IMR-90 (cell line): ENCODE data around the gene TGFBRAP1. TPM values are rescaled to one million over a fixed set of nuclear protein-coding genes. Genes with fewer than 3 reads are reported as not detected.
A peak's percentile ranks its signal among the peaks of the same experiment; 100 is the strongest.

Experiments used
- ATAC-seq: fragments of 200-7000 bp; cut with Tn5 transposase; 2 replicates; pipeline ENCODE4 v1.9.1; 2020; ENCODE audit warnings: low read depth, mild to moderate bottlenecking, moderate library complexity
- BruUV-seq: library from RNA; stranded (reverse); fragments of 400-500 nt; replicated peaks from 2 replicates; lab custom pipeline; 2021; lab: Mats Ljungman, UMichigan
- CTCF ChIA-PET: fragments of 300-600 bp; formaldehyde crosslinking; extraction: SDS; loops from one replicate; lab custom pipeline; 2021; ENCODE audit warnings: antibody characterized with exemption; lab: Yijun Ruan, JAX
- POLR2A ChIA-PET: fragments of 300-600 bp; sonication (Branson Sonifier 250); formaldehyde crosslinking; loops from one replicate; lab custom pipeline; 2022; ENCODE audit warnings: antibody characterized with exemption; ENCODE audit not compliant: unreplicated experiment; lab: Charles Lee
- DNase-seq: peaks from one replicate; pipeline ENCODE4 v3.0.0; 2013
- H2AFZ ChIP-seq: replicated peaks from 2 replicates; pipeline ENCODE3; 2013; ENCODE audit warnings: low read length, mild to moderate bottlenecking; ENCODE audit not compliant: poor library complexity
- H2AK5ac ChIP-seq: 2 replicates; pipeline ENCODE4 v1.6.1; 2013; ENCODE audit warnings: low read depth, low read length, inconsistent platforms
- H2AK9ac ChIP-seq: replicated peaks from 2 replicates; pipeline ENCODE3; 2013; ENCODE audit warnings: mild to moderate bottlenecking, low read depth, low read length, moderate library complexity; ENCODE audit not compliant: poor library complexity
- H2BK120ac ChIP-seq: 2 replicates; pipeline ENCODE4 v1.6.1; 2013; ENCODE audit warnings: low read depth, low read length, inconsistent platforms
- H2BK15ac ChIP-seq: 3 replicates; pipeline ENCODE4 v1.6.1; 2013; ENCODE audit warnings: low read depth, low read length, inconsistent platforms
- H2BK20ac ChIP-seq: 2 replicates; pipeline ENCODE4 v1.6.1; 2013; ENCODE audit warnings: low read depth, mild to moderate bottlenecking, inconsistent platforms, low read length, moderate library complexity
- H2BK5ac ChIP-seq: 2 replicates; pipeline ENCODE4 v1.6.1; 2013; ENCODE audit warnings: mild to moderate bottlenecking, low read depth, low read length, inconsistent platforms; ENCODE audit not compliant: poor library complexity, severe bottlenecking
- H3K14ac ChIP-seq: replicated peaks from 2 replicates; pipeline ENCODE4 v1.6.1; 2013; ENCODE audit warnings: low read depth, low read length, inconsistent platforms
- H3K18ac ChIP-seq: 2 replicates; pipeline ENCODE4 v1.6.1; 2013; ENCODE audit warnings: low read depth, low read length, control low read depth
- H3K23ac ChIP-seq: 2 replicates; pipeline ENCODE4 v1.6.1; 2013; ENCODE audit warnings: low read depth, low read length, inconsistent platforms
- H3K27ac ChIP-seq: 2 replicates; pipeline ENCODE4 v1.5.1; 2013; ENCODE audit warnings: mild to moderate bottlenecking, control low read depth, low read length; ENCODE audit not compliant: insufficient read depth
- H3K27me3 ChIP-seq: 2 replicates; pipeline ENCODE4 v1.6.1; 2013; ENCODE audit warnings: low read length; ENCODE audit not compliant: control insufficient read depth, insufficient read depth
- H3K36me3 ChIP-seq: 2 replicates; pipeline ENCODE4 v1.6.1; 2013; ENCODE audit warnings: low read length, mixed read lengths; ENCODE audit not compliant: control insufficient read depth, insufficient read depth
- H3K4ac ChIP-seq: 2 replicates; pipeline ENCODE4 v1.6.1; 2013; ENCODE audit warnings: low read depth, low read length, inconsistent platforms
- H3K4me1 ChIP-seq: 2 replicates; pipeline ENCODE4 v1.6.1; 2013; ENCODE audit warnings: low read length, mixed read lengths; ENCODE audit not compliant: control insufficient read depth, insufficient read depth
- H3K4me2 ChIP-seq: 2 replicates; pipeline ENCODE4 v1.6.1; 2013; ENCODE audit warnings: low read depth, mild to moderate bottlenecking, control low read depth, low read length, moderate library complexity
- H3K4me3 ChIP-seq: 2 replicates; pipeline ENCODE4 v1.5.1; 2013; ENCODE audit warnings: low read depth, mild to moderate bottlenecking, control low read depth, low read length, moderate library complexity; ENCODE audit not compliant: insufficient read depth
- H3K56ac ChIP-seq: 2 replicates; pipeline ENCODE4 v1.6.1; 2013; ENCODE audit warnings: low read length, inconsistent platforms; ENCODE audit not compliant: insufficient read depth; ENCODE audit errors: extremely low read depth
- H3K79me1 ChIP-seq, 2 experiments: 2 replicates each; pipeline ENCODE4 v1.6.1; 2013; ENCODE audit warnings: low read length in 2 of 2, inconsistent platforms in 1 of 2, low read depth in 1 of 2
- H3K9ac ChIP-seq: 2 replicates; pipeline ENCODE4 v1.6.1; 2013; ENCODE audit warnings: low read depth, low read length, control low read depth
- H3K9me1 ChIP-seq: 2 replicates; pipeline ENCODE4 v1.6.1; 2013; ENCODE audit warnings: low read length, inconsistent platforms; ENCODE audit not compliant: insufficient read depth
- H3K9me3 ChIP-seq: 2 replicates; pipeline ENCODE4 v1.6.1; 2013; ENCODE audit warnings: low read length; ENCODE audit not compliant: control insufficient read depth, insufficient read depth
- H4K20me1 ChIP-seq: 2 replicates; pipeline ENCODE4 v1.6.1; 2013; ENCODE audit warnings: low read length, inconsistent platforms; ENCODE audit not compliant: insufficient read depth
- H4K5ac ChIP-seq: 2 replicates; pipeline ENCODE4 v1.6.1; 2013; ENCODE audit warnings: mild to moderate bottlenecking, low read depth, low read length, control low read depth
- H4K8ac ChIP-seq, 2 experiments: 2 replicates each; pipeline ENCODE4 v1.6.1; 2013; ENCODE audit warnings: low read depth in 2 of 2, low read length in 2 of 2, control low read depth in 1 of 2, inconsistent platforms in 1 of 2
- H4K91ac ChIP-seq: 2 replicates; pipeline ENCODE4 v1.6.1; 2013; ENCODE audit warnings: low read depth, low read length, inconsistent platforms; ENCODE audit not compliant: insufficient read depth
- CHD1 ChIP-seq: IDR thresholded peaks from 2 replicates; pipeline ENCODE4 v1.6.1; 2012; ENCODE audit warnings: low read depth, low read length, improper control_type of control experiment
- RAD21 ChIP-seq: IDR thresholded peaks from 2 replicates; pipeline ENCODE4 v1.6.1; 2012; ENCODE audit warnings: low read length, improper control_type of control experiment
- WGBS, 2 experiments: methylation state at CpG; one replicate each; pipeline versions ENCODE4 v1.1.5 to v1.1.7; 2013; ENCODE audit warnings: missing lambda C conversion rate in 2 of 2; ENCODE audit not compliant: insufficient read length in 1 of 2; ENCODE audit errors: extremely low coverage in 2 of 2; 5-methylcytosine and 5-hydroxymethylcytosine counted together
- dilution Hi-C: fragments of 300-500 bp; cut with HindIII; formaldehyde crosslinking; loops from one replicate; pipeline ENCODE4 v1.14.3; 2018; ENCODE audit warnings: low sequenced_read_pairs; ENCODE audit not compliant: unreplicated experiment
- in situ Hi-C: fragments of 300-500 bp; cut with MboI; formaldehyde crosslinking; loops from 3 replicates; pipeline ENCODE4 v1.14.3; 2019; ENCODE audit warnings: low sequenced_read_pairs, inconsistent platforms, mixed read lengths
- intact Hi-C: fragments of 100-400 bp; cut with micrococcal nuclease; formaldehyde crosslinking; loops from 2 replicates; pipeline ENCODE4 v1.10.0; 2022
- polyA plus RNA-seq, 3 experiments: library from polyadenylated mRNA; depleted of rRNA; stranded (reverse); fragments of >200 nt; gene quantifications; 2 replicates each; pipeline ENCODE4 v1.2.3, GENCODE V29; 2012; ENCODE audit warnings: low replicate concordance in 1 of 3
- total RNA-seq: library from RNA; depleted of rRNA; stranded (reverse); fragments of >200 nt; gene quantifications from 2 replicates; pipeline ENCODE4 v1.2.3, GENCODE V29; 2012

Gene TGFBRAP1
- total and polyA plus RNA-seq, 2 of the 4 experiments (the other 2 are of a cell fraction) = 7.2 to 10.4 TPM

DNA sequence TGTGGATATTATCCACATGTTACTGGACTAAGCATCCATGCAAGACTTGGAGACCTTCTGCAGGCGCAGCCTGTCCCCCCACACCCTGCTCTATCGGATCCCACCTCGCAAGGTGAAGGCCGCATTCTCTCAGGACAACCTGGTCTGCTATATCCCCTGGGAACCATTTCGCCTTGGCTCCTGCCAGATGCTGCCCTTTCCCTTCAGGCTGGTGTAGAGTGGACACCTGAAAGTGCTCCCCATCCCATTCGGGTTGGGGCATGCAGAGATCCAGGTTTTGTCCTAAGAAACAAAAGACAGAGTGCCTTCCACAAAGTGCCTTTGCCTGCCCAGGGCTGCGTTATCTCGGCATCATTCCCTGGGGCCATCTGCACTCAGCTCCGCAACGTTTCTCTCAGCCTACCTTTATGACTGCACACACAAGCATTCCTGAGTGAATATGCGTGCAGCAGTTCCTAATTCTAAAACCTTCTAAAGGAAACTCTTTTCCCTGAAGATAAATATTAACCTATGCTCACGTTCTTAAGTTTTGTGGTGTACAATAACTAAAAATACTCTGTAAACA lies 48.8 kb upstream of the TGFBRAP1 start:
- no peak overlapping the region for H2AFZ ChIP-seq
- H3K18ac ChIP-seq = peak overlapping the region; percentile 78
- H2BK5ac ChIP-seq = peak overlapping the region; percentile 97
- intact Hi-C loops = no loop called here
- peaks cover 37 to 92% of the 10 kb centered on the region in 2 experiments for H3K79me1 ChIP-seq
- H3K27ac ChIP-seq = peak overlapping the region; percentile 75
- H2AK9ac ChIP-seq = no peak overlapping the region
- H3K4me2 ChIP-seq = no peak overlapping the region
- H3K23ac ChIP-seq = peak overlapping the region; percentile 78
- peaks cover 64% of the 10 kb centered on the region for H3K4me1 ChIP-seq
- in situ Hi-C loops = no loop called here
- peak overlapping the region; percentile 54 for H2BK20ac ChIP-seq
- peak overlapping the region; percentile 84 for H3K4ac ChIP-seq
- H3K56ac ChIP-seq = no peak overlapping the region
- peak overlapping the region; percentile 56 for H2AK5ac ChIP-seq
- H3K9ac ChIP-seq = peak overlapping the region; percentile 49
- ChIA-PET CTCF (interaction anchor here (1.4 kb wide), 1 partner anchor 26 kb away, joined by 3 read pairs; no protein-coding TSS in a partner anchor), POLR2A (interaction anchor here (0.7 kb wide), 1 partner anchor 147 kb away, joined by 3 read pairs; no protein-coding TSS in a partner anchor)
- DNase-seq = no peak
- no TSS peak for BruUV-seq
- no peak overlapping the region for H3K4me3 ChIP-seq
- H3K27me3 ChIP-seq = no peaks in the 10 kb centered on the region
- 0 out of 3 replicates have a peak overlapping the region, but pooled peaks have one; percentile 2 for H2BK15ac ChIP-seq
- ATAC-seq = no peak
- dilution Hi-C loops = no loop called here
- H4K91ac ChIP-seq = peak overlapping the region; percentile 78
- H4K20me1 ChIP-seq = peaks cover 51% of the 10 kb centered on the region
- peak overlapping the region; percentile 83 for H4K5ac ChIP-seq
- H3K9me1 ChIP-seq = peaks cover 56% of the 10 kb centered on the region
- peaks cover 78% of the 10 kb centered on the region for H3K36me3 ChIP-seq
- H2BK120ac ChIP-seq = peak overlapping the region; percentile 45
- no peaks in the 10 kb centered on the region for H3K9me3 ChIP-seq
- TF ChIP-seq CHD1 (no peak), RAD21 (no peak)
- WGBS, 2 experiments = 100% methylated on average over 7 of the region's 12 CpGs; no CpG with 5 or more reads in 1 of the 2 experiments
- peak overlapping the region; percentile 34 to 60; a peak in 3 of 4 replicates for H4K8ac ChIP-seq
- peak overlapping the region; percentile 88 for H3K14ac ChIP-seq
